Prostate gland (tissue), 2 donors: ENCODE results near the gene USP35. TPM values are rescaled to one million over a fixed set of nuclear protein-coding genes. Genes with fewer than 3 reads are reported as not detected.

Experiments
- DNase-seq: peaks from one replicate; pipeline ENCODE4 v3.0.0-alpha.2; 2019; ENCODE audit warnings: low spot score
- H3K27ac ChIP-seq, 2 donors: fragments of 200-600 bp; sonication (generic); 2 replicates each; pipeline ENCODE4 v1.5.1; 2017 to 2019
- H3K27me3 ChIP-seq: fragments of 200-600 bp; sonication (generic); replicated peaks from 2 replicates; pipeline ENCODE4 v1.5.1; 2019; ENCODE audit not compliant: insufficient read depth
- H3K36me3 ChIP-seq, 2 donors: fragments of 200-600 bp; sonication (generic); 1 replicate in 1 of 2; 2 replicates in 1 of 2; pipeline versions ENCODE4 v1.5.1 to v1.8.1; 2017 to 2019
- H3K4me1 ChIP-seq: fragments of 200-600 bp; sonication (generic); replicated peaks from 2 replicates; pipeline ENCODE4 v1.5.1; 2019
- H3K4me3 ChIP-seq, 2 donors: fragments of 200-600 bp; sonication (generic); 2 replicates each; pipeline ENCODE4 v1.5.1; 2017 to 2019
- H3K9me3 ChIP-seq: fragments of 200-600 bp; sonication (generic); 2 replicates; pipeline ENCODE4 v1.5.1; 2017
- CTCF ChIP-seq, 4 experiments: fragments of 200-600 bp in 2 of 4; fragments of 450-650 bp in 2 of 4; sonication (generic) in 2 of 4; IDR thresholded peaks; 1 replicate in 3 of 4; 2 replicates in 1 of 4; pipeline ENCODE4 v1.5.1; 2016 to 2019; ENCODE audit warnings: antibody characterized with exemption in 4 of 4, mild to moderate bottlenecking in 2 of 4, moderate library complexity in 2 of 4
- POLR2A ChIP-seq: fragments of 450-650 bp; IDR thresholded peaks from one replicate; pipeline ENCODE4 v1.6.1; 2016; ENCODE audit warnings: antibody characterized with exemption, mild to moderate bottlenecking
- POLR2AphosphoS5 ChIP-seq: sonication (generic); formaldehyde crosslinking; IDR thresholded peaks from one replicate; pipeline ENCODE4 v1.6.1; 2017; ENCODE audit warnings: antibody characterized with exemption
- WGBS: methylation state at CpG from one replicate; pipeline ENCODE4 v1.1.5; 2018; 5-methylcytosine and 5-hydroxymethylcytosine counted together
- intact Hi-C: fragments of 100-400 bp; cut with DNase I; formaldehyde crosslinking; loops from one replicate; pipeline ENCODE4 v1.14.2; 2022
- total RNA-seq, 2 donors: library from RNA; depleted of rRNA; stranded (reverse); fragments of >200 nt; gene quantifications; one replicate each; pipeline ENCODE4 v1.1.0, GENCODE V29; 2016

The USP35 gene
- 10 to 100 TPM in 1 of 2 donors, 1 to 10 TPM in 1; 3.4 to 13.6 TPM for total RNA-seq

GRCh38 chr11:78188286-78189173, at the start of gene USP35, which contains the start of gene KCTD21:
Gene USP35, plus strand, starts transcription at chr11:78188919. Its CDS starts 7,327 bp downstream, at chr11:78196246.
Gene KCTD21, minus strand, starts transcription at chr11:78188626. Its CDS starts 14,072 bp downstream, at chr11:78174554.
- Histone ChIP-seq H3K27ac (peak within 1 kb of the TSS; percentile 79 to 87), H3K36me3 (no peaks in the 10 kb centered on the region), H3K4me1 (no peaks in the 10 kb centered on the region), H3K27me3 (no peaks in the 10 kb centered on the region), H3K9me3 (no peaks in the 10 kb centered on the region), H3K4me3 (peak within 1 kb of the TSS; percentile 64 to 88)
- TF ChIP-seq CTCF (IDR thresholded peaks at IDR 0.05) (peak in 2 of 4 experiments; percentile 15 to 26), POLR2A (peak; percentile 76), POLR2AphosphoS5 (peak; percentile 89)
- intact Hi-C loops: no loop called here
- under 1% methylated on average over 57 of the region's 74 CpGs for WGBS
- peak; percentile 95 for DNase-seq

- 2% methylated on average over 52 of the region's 52 CpGs for WGBS
These were observed 49.0 kb upstream of the USP35 start, which contains the start of gene ALG8 for GRCh38 chr11:78139422-78140391. Gene ALG8, minus strand, starts transcription at chr11:78139626. Its CDS starts 38 bp downstream, at chr11:78139588.

GRCh38 chr11:78140392-78141077, 48.2 kb upstream of the USP35 start:
- H3K36me3 ChIP-seq: no peaks in the 10 kb centered on the region
- peaks cover 4% of the 10 kb centered on the region for H3K4me1 ChIP-seq

More at GRCh38 chr11:78139422-78140391, 49.0 kb upstream of the USP35 start, which contains the start of gene ALG8:
- Histone ChIP-seq H3K9me3 (no peaks in the 10 kb centered on the region), H3K27ac (peak within 1 kb of the TSS; percentile 59 to 70), H3K27me3 (no peaks in the 10 kb centered on the region), H3K4me1 (peaks cover 4% of the 10 kb centered on the region), H3K4me3 (peak within 1 kb of the TSS; percentile 50 to 75), H3K36me3 (no peaks in the 10 kb centered on the region)
- peak; percentile 96 for TF ChIP-seq POLR2AphosphoS5
- TF ChIP-seq CTCF (IDR thresholded peaks at IDR 0.05): no peak
- peak; percentile 57 for TF ChIP-seq POLR2A
- intact Hi-C loops: loop anchor here (5.0 kb wide), 1 partner anchor 428 kb away; no protein-coding TSS in a partner anchor
- DNase-seq: peak; percentile 88

More at GRCh38 chr11:78140392-78141077, 48.2 kb upstream of the USP35 start:
- H3K27me3 ChIP-seq: no peaks in the 10 kb centered on the region
- no peak overlapping the region for H3K27ac ChIP-seq
- TF ChIP-seq CTCF (IDR thresholded peaks at IDR 0.05) (no peak), POLR2A (no peak), POLR2AphosphoS5 (no peak)
- peak overlapping the region; percentile 50 to 75 for H3K4me3 ChIP-seq
- H3K9me3 ChIP-seq: no peaks in the 10 kb centered on the region
- DNase-seq: no peak
- intact Hi-C loops: loop anchor here (5.0 kb wide), 1 partner anchor 427 kb away; no protein-coding TSS in a partner anchor
- 61% methylated on average over 17 of the region's 17 CpGs for WGBS
